BE2C (cell line): Measurements from ENCODE around the gene RAB1A.

Experiments used
- DNase-seq: peaks from one replicate; pipeline ENCODE4 v3.0.0-alpha.2; 2020
- H3K27me3 ChIP-seq: fragments of 250-450 bp; sonication (Bioruptor Pico); 2 replicates; pipeline ENCODE4 v1.5.1; 2020; ENCODE audit warnings: mild to moderate bottlenecking
- H3K36me3 ChIP-seq: fragments of 250-450 bp; sonication (Bioruptor Pico); 2 replicates; pipeline ENCODE4 v1.5.1; 2020; ENCODE audit warnings: mild to moderate bottlenecking
- H3K4me1 ChIP-seq: fragments of 250-450 bp; sonication (Bioruptor Pico); 2 replicates; pipeline ENCODE4 v1.5.1; 2020
- H3K4me3 ChIP-seq: 2 replicates; pipeline ENCODE4 v1.5.1; 2011; ENCODE audit warnings: low read depth, low read length
- H3K9me3 ChIP-seq: fragments of 250-450 bp; sonication (Bioruptor Pico); 2 replicates; pipeline ENCODE4 v1.5.1; 2020
- CTCF ChIP-seq: IDR thresholded peaks from 2 replicates; pipeline ENCODE4 v1.5.1; 2012; ENCODE audit warnings: mild to moderate bottlenecking, low read depth, low read length

The RAB1A gene

GRCh38 chr2:65103013-65103715 lies 26.7 kb downstream of the RAB1A start:
- Histone ChIP-seq H3K4me3 (no peak overlapping the region), H3K36me3 (no peaks in the 10 kb centered on the region)
- DNase-seq = no peak

GRCh38 chr2:65101071-65101470 lies 28.8 kb downstream of the RAB1A start:
- H3K4me3 ChIP-seq = no peak overlapping the region
- H3K4me1 ChIP-seq = no peaks in the 10 kb centered on the region
- DNase-seq = no peak
- H3K9me3 ChIP-seq = no peaks in the 10 kb centered on the region
- no peaks in the 10 kb centered on the region for H3K27me3 ChIP-seq
- TF ChIP-seq CTCF = no peak
- no peaks in the 10 kb centered on the region for H3K36me3 ChIP-seq

More at GRCh38 chr2:65103013-65103715, 26.7 kb downstream of the RAB1A start:
- no peak for TF ChIP-seq CTCF
- no peaks in the 10 kb centered on the region for H3K4me1 ChIP-seq
- no peaks in the 10 kb centered on the region for H3K27me3 ChIP-seq
- no peaks in the 10 kb centered on the region for H3K9me3 ChIP-seq

- Histone ChIP-seq H3K4me1 (no peaks in the 10 kb centered on the region), H3K4me3 (no peak overlapping the region), H3K27me3 (no peaks in the 10 kb centered on the region), H3K9me3 (no peaks in the 10 kb centered on the region), H3K36me3 (no peaks in the 10 kb centered on the region)
- DNase-seq = no peak
- no peak for TF ChIP-seq CTCF
Measured at GRCh38 chr2:65098741-65099140, 31.2 kb downstream of the RAB1A start.

DNA sequence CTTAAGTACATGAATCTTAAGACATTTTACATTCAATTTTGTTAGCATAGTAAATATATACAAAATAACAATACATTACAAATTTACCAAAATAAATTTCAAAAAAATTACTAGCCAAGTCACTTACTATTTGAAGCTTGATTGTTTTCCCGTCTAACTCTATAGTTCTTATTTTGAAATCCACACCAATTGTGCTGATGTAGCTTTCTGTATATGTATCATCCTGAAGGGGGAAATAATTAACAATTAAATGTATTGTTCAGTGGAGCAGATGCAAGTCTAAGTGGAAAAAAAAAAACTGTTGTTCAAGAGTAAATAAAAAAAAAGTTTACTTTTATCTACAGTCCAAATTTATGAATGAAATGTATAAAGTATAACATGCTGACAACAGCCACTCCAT lies 32.1 kb downstream of the RAB1A start:
- TF ChIP-seq CTCF = no peak
- Histone ChIP-seq H3K4me1 (no peaks in the 10 kb centered on the region), H3K27me3 (no peaks in the 10 kb centered on the region), H3K4me3 (no peak overlapping the region), H3K9me3 (no peaks in the 10 kb centered on the region), H3K36me3 (no peaks in the 10 kb centered on the region)
- no peak for DNase-seq

GRCh38 chr2:65096948-65097347 lies 33.0 kb downstream of the RAB1A start:
- DNase-seq = no peak
- H3K4me1 ChIP-seq = no peaks in the 10 kb centered on the region
- H3K27me3 ChIP-seq = no peaks in the 10 kb centered on the region
- H3K36me3 ChIP-seq = no peaks in the 10 kb centered on the region
- H3K4me3 ChIP-seq = no peak overlapping the region
- no peaks in the 10 kb centered on the region for H3K9me3 ChIP-seq
- TF ChIP-seq CTCF = no peak

DNA sequence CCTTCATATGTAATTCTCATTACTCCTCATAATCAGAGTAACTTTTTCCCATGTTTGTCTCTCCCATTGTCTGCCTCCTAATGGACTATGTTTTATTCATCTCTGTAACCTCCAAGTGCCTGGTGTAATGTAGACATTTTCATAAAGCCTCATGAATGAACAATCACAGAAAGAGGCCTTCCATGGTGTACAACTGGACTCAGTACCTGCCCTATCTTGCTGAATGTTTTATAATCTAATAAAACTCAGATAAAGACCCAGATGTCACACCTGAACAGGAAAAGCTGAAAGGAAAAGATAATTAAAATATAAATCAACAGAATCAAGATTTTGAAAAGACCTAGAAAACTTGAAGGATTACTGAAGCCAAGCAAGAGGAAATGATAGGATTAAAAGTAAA lies 36.7 kb downstream of the RAB1A start:
- Histone ChIP-seq H3K27me3 (no peaks in the 10 kb centered on the region), H3K9me3 (no peaks in the 10 kb centered on the region), H3K4me1 (no peaks in the 10 kb centered on the region), H3K4me3 (no peak overlapping the region), H3K36me3 (no peaks in the 10 kb centered on the region)
- DNase-seq = no peak
- TF ChIP-seq CTCF = no peak
